PFSK-1 (cell line): ENCODE data around the gene GPR37L1.

ENCODE experiments used
- FOXP2 ChIP-seq: optimal IDR thresholded peaks from 2 replicates; pipeline ENCODE3; 2011; ENCODE audit warnings: borderline replicate concordance, control low read depth, inconsistent platforms; ENCODE audit not compliant: insufficient read depth; ENCODE audit errors: extremely low read length, extremely low read depth
- POLR2AphosphoS5 ChIP-seq: IDR thresholded peaks from 2 replicates; pipeline ENCODE4 v1.6.1; 2012; ENCODE audit warnings: low read depth, mild to moderate bottlenecking, control low read depth, low read length, moderate library complexity
- REST ChIP-seq, 2 experiments: IDR thresholded peaks; 2 replicates each; pipeline versions ENCODE4 v1.6.1 to v1.8.0; 2011 to 2012; ENCODE audit warnings: low read depth in 2 of 2, low read length in 2 of 2, control low read depth in 1 of 2, inconsistent platforms in 1 of 2, mild to moderate bottlenecking in 1 of 2, moderate library complexity in 1 of 2; ENCODE audit not compliant: insufficient read depth in 1 of 2
- SIN3A ChIP-seq: IDR thresholded peaks from 2 replicates; pipeline ENCODE4 v1.6.1; 2012; ENCODE audit warnings: mild to moderate bottlenecking, low read length, moderate library complexity, borderline replicate concordance; ENCODE audit not compliant: insufficient read depth
- TAF1 ChIP-seq: IDR thresholded peaks from 2 replicates; pipeline ENCODE4 v1.6.1; 2012; ENCODE audit warnings: low read length, control low read depth, borderline replicate concordance; ENCODE audit not compliant: insufficient read depth

GPR37L1 gene

GRCh38 chr1:202121006-202121405, 1.7 kb upstream of the GPR37L1 start:
- TF ChIP-seq TAF1 (no peak), SIN3A (no peak), POLR2AphosphoS5 (no peak), FOXP2 (no peak), REST (IDR thresholded peaks at IDR 0.05; ENCODE audit: insufficient read depth in 1 of 2, low read depth in 2 of 2, low read length in 2 of 2) (no peak)

GRCh38 chr1:202123336-202123813, 658 bp downstream of the GPR37L1 start:
- no peak for TF ChIP-seq FOXP2
- TF ChIP-seq REST (IDR thresholded peaks at IDR 0.05; ENCODE audit: insufficient read depth in 1 of 2, low read depth in 2 of 2, low read length in 2 of 2) = no peak
- no peak for TF ChIP-seq POLR2AphosphoS5
- TF ChIP-seq TAF1 = no peak
- TF ChIP-seq SIN3A = no peak

GRCh38 chr1:202124142-202124541, 1.4 kb downstream of the GPR37L1 start:
- TF ChIP-seq SIN3A (no peak), TAF1 (no peak), POLR2AphosphoS5 (no peak), REST (IDR thresholded peaks at IDR 0.05; ENCODE audit: insufficient read depth in 1 of 2, low read depth in 2 of 2, low read length in 2 of 2) (no peak), FOXP2 (no peak)

GRCh38 chr1:202125611-202126010, 2.9 kb downstream of the GPR37L1 start:
- TF ChIP-seq POLR2AphosphoS5 = no peak
- no peak for TF ChIP-seq REST (IDR thresholded peaks at IDR 0.05; ENCODE audit: insufficient read depth in 1 of 2, low read depth in 2 of 2, low read length in 2 of 2)
- TF ChIP-seq TAF1 = no peak
- TF ChIP-seq FOXP2 = no peak
- TF ChIP-seq SIN3A = no peak

- TF ChIP-seq FOXP2 = no peak
- TF ChIP-seq SIN3A = no peak
- no peak for TF ChIP-seq TAF1
- no peak for TF ChIP-seq REST (IDR thresholded peaks at IDR 0.05; ENCODE audit: insufficient read depth in 1 of 2, low read depth in 2 of 2, low read length in 2 of 2)
- TF ChIP-seq POLR2AphosphoS5 = no peak
These were observed 3.7 kb downstream of the GPR37L1 start for GRCh38 chr1:202126426-202126825.
